PC-3 (cell line): Measurements from ENCODE around the gene EFHC1. TPM values are rescaled to one million over a fixed set of nuclear protein-coding genes. Genes with fewer than 3 reads are reported as not detected.

Experiments
- ATAC-seq: fragments of 200-7000 bp; cut with Tn5 transposase; 2 replicates; pipeline ENCODE4 v1.9.1; 2020; ENCODE audit warnings: mild to moderate bottlenecking, moderate library complexity
- BruUV-seq: library from RNA; stranded (reverse); fragments of 400-500 nt; replicated peaks from 2 replicates; lab custom pipeline; 2021; lab: Mats Ljungman, UMichigan
- CTCF ChIA-PET: fragments of 300-600 bp; sonication (Branson Sonifier 250); formaldehyde crosslinking; loops from one replicate; lab custom pipeline; 2022; ENCODE audit warnings: antibody characterized with exemption; lab: Charles Lee
- POLR2A ChIA-PET: fragments of 300-600 bp; sonication (Branson Sonifier 250); formaldehyde crosslinking; loops from one replicate; lab custom pipeline; 2022; ENCODE audit warnings: antibody characterized with exemption; ENCODE audit not compliant: unreplicated experiment; lab: Charles Lee
- DNase-seq: peaks from one replicate; pipeline ENCODE4 v3.0.0-alpha.2; 2015
- H2AFZ ChIP-seq: fragments of 300-600 bp; sonication (generic); 2 replicates; pipeline ENCODE4 v1.6.0; 2016; ENCODE audit warnings: antibody characterized with exemption, low read length
- H3F3A ChIP-seq: fragments of 300-600 bp; sonication (generic); one replicate; pipeline ENCODE4 v1.6.0; 2017; ENCODE audit warnings: antibody characterized with exemption, low read length, control low read depth, mild to moderate bottlenecking; ENCODE audit not compliant: unreplicated experiment
- H3K27ac ChIP-seq: fragments of 300-600 bp; sonication (generic); 2 replicates; pipeline ENCODE4 v1.5.1; 2016; ENCODE audit warnings: mild to moderate bottlenecking, low read length
- H3K27me3 ChIP-seq: fragments of 300-600 bp; sonication (generic); 2 replicates; pipeline ENCODE4 v1.6.1; 2016; ENCODE audit warnings: low read length, mixed read lengths
- H3K36me3 ChIP-seq: fragments of 300-600 bp; sonication (generic); 2 replicates; pipeline ENCODE4 v1.6.1; 2016; ENCODE audit warnings: low read depth, mixed run types, low read length, mixed read lengths
- H3K4me1 ChIP-seq: fragments of 300-600 bp; sonication (generic); 2 replicates; pipeline ENCODE4 v1.5.1; 2016; ENCODE audit warnings: low read length; ENCODE audit not compliant: insufficient read depth
- H3K4me2 ChIP-seq: fragments of 300-600 bp; sonication (generic); 2 replicates; pipeline ENCODE4 v1.6.0; 2016; ENCODE audit warnings: low read length
- H3K4me3 ChIP-seq: fragments of 300-600 bp; sonication (generic); 2 replicates; pipeline ENCODE4 v1.5.1; 2016; ENCODE audit warnings: mild to moderate bottlenecking, low read length, mixed read lengths
- H3K79me2 ChIP-seq: fragments of 300-600 bp; sonication (generic); 2 replicates; pipeline ENCODE4 v1.6.1; 2017; ENCODE audit warnings: low read length, mixed read lengths
- H3K9ac ChIP-seq: fragments of 300-600 bp; sonication (generic); 2 replicates; pipeline ENCODE4 v1.6.0; 2016; ENCODE audit warnings: mild to moderate bottlenecking, low read length
- H3K9me2 ChIP-seq: fragments of 300-600 bp; sonication (generic); replicated peaks from 2 replicates; pipeline ENCODE4 v1.6.1; 2016; ENCODE audit warnings: mixed run types, low read length, mixed read lengths
- H3K9me3 ChIP-seq: fragments of 300-600 bp; sonication (generic); 2 replicates; pipeline ENCODE4 v1.6.1; 2016; ENCODE audit warnings: low read length, mixed read lengths
- H4K20me1 ChIP-seq: fragments of 300-600 bp; sonication (generic); 2 replicates; pipeline ENCODE4 v1.6.1; 2016; ENCODE audit warnings: low read length, mixed read lengths
- CTCF ChIP-seq: fragments of 300-600 bp; sonication (generic); conservative IDR thresholded peaks from 2 replicates; pipeline ENCODE4 v1.5.1; 2017; ENCODE audit warnings: antibody characterized with exemption, low read depth, mild to moderate bottlenecking, low read length
- EZH2 ChIP-seq: fragments of 300-600 bp; sonication (generic); IDR thresholded peaks from one replicate; pipeline ENCODE4 v1.6.1; 2017; ENCODE audit warnings: antibody characterized with exemption, mild to moderate bottlenecking, low read length; ENCODE audit not compliant: unreplicated experiment
- EZH2phosphoT487 ChIP-seq: fragments of 300-600 bp; sonication (generic); IDR thresholded peaks from 2 replicates; pipeline ENCODE4 v1.6.1; 2018; ENCODE audit warnings: mild to moderate bottlenecking, antibody characterized with exemption, low read length, borderline replicate concordance
- intact Hi-C: fragments of 100-400 bp; cut with micrococcal nuclease; formaldehyde crosslinking; loops from 2 replicates; pipeline ENCODE4 v1.9.0; 2023
- total RNA-seq: library from RNA; depleted of rRNA; stranded (reverse); fragments of >200 nt; gene quantifications from 2 replicates; pipeline ENCODE4 v1.2.3, GENCODE V29; 2014

EFHC1 gene
- total RNA-seq, 1 experiment from 2014 or later = 22.4 TPM

GRCh38 chr6:52393780-52394179, 26.4 kb upstream of the EFHC1 start:
- POLR2A ChIA-PET = no interaction called here
- no peak for DNase-seq
- ATAC-seq = no peak
- no peak overlapping the region for H3K9ac ChIP-seq
- H3K4me2 ChIP-seq = no peak overlapping the region
- CTCF ChIA-PET = no interaction called here
- intact Hi-C loops = no loop called here
- H4K20me1 ChIP-seq = no peaks in the 10 kb centered on the region
- H3F3A ChIP-seq = peaks cover 4% of the 10 kb centered on the region
- BruUV-seq = no TSS peak
- no peak overlapping the region for H3K4me3 ChIP-seq
- H3K36me3 ChIP-seq = no peaks in the 10 kb centered on the region
- no peaks in the 10 kb centered on the region for H3K79me2 ChIP-seq
- TF ChIP-seq EZH2 = no peak
- TF ChIP-seq CTCF = no peak
- TF ChIP-seq EZH2phosphoT487 = no peak
- no peaks in the 10 kb centered on the region for H3K9me3 ChIP-seq
- no peaks in the 10 kb centered on the region for H3K9me2 ChIP-seq
- H2AFZ ChIP-seq = no peak overlapping the region
- peaks cover 39% of the 10 kb centered on the region for H3K4me1 ChIP-seq
- no peaks in the 10 kb centered on the region for H3K27me3 ChIP-seq
- H3K27ac ChIP-seq = no peak overlapping the region

- H4K20me1 ChIP-seq = no peaks in the 10 kb centered on the region
- peaks cover 2% of the 10 kb centered on the region for H3F3A ChIP-seq
- CTCF ChIA-PET = no interaction called here
- DNase-seq = no peak
- no peaks in the 10 kb centered on the region for H3K27me3 ChIP-seq
- H2AFZ ChIP-seq = no peak overlapping the region
- no peak overlapping the region for H3K4me2 ChIP-seq
- POLR2A ChIA-PET = no interaction called here
- BruUV-seq = no TSS peak
- H3K9ac ChIP-seq = no peak overlapping the region
- no peaks in the 10 kb centered on the region for H3K36me3 ChIP-seq
- ATAC-seq = no peak
- no peaks in the 10 kb centered on the region for H3K9me3 ChIP-seq
- H3K27ac ChIP-seq = no peak overlapping the region
- H3K9me2 ChIP-seq = no peaks in the 10 kb centered on the region
- peaks cover 36% of the 10 kb centered on the region for H3K4me1 ChIP-seq
- intact Hi-C loops = no loop called here
- no peak for TF ChIP-seq EZH2
- no peak for TF ChIP-seq EZH2phosphoT487
- TF ChIP-seq CTCF = no peak
- no peaks in the 10 kb centered on the region for H3K79me2 ChIP-seq
- H3K4me3 ChIP-seq = no peak overlapping the region
Observed at GRCh38 chr6:52394251-52394666, 25.9 kb upstream of the EFHC1 start.

- ATAC-seq = no peak
- Histone ChIP-seq H3K4me3 (no peak overlapping the region), H3K27me3 (no peaks in the 10 kb centered on the region), H3F3A (no peaks in the 10 kb centered on the region), H3K79me2 (no peaks in the 10 kb centered on the region), H3K9me2 (no peaks in the 10 kb centered on the region), H4K20me1 (no peaks in the 10 kb centered on the region), H3K36me3 (no peaks in the 10 kb centered on the region), H3K9ac (no peak overlapping the region), H3K9me3 (no peaks in the 10 kb centered on the region), H2AFZ (no peak overlapping the region), H3K4me2 (no peak overlapping the region), H3K4me1 (peaks cover 25% of the 10 kb centered on the region), H3K27ac (no peak overlapping the region)
- intact Hi-C loops = no loop called here
- DNase-seq = no peak
- no peak for TF ChIP-seq EZH2phosphoT487
- TF ChIP-seq EZH2 = no peak
- no peak for TF ChIP-seq CTCF
- no TSS peak for BruUV-seq
- ChIA-PET CTCF (no interaction called here), POLR2A (no interaction called here)
Observed at GRCh38 chr6:52395969-52396368, 24.2 kb upstream of the EFHC1 start.
